Measurements from ENCODE around the gene CUL4B.
"Not testable (repeated sequence)": the region's sequence is repeated elsewhere in the genome, so short reads cannot be mapped to it uniquely, and the experiment has no call there.

Gene CUL4B

GRCh38 chrX:120522820-120523219, 37.9 kb downstream of the CUL4B start:
- DNase-seq (ENCODE audit: low spot score) = no peak

- no peak for DNase-seq (ENCODE audit: low spot score)
These were observed 42.8 kb downstream of the CUL4B start for GRCh38 chrX:120517936-120518335.

- no peak for DNase-seq (ENCODE audit: low spot score)
These were observed 46.5 kb downstream of the CUL4B start for GRCh38 chrX:120514236-120514635.

GRCh38 chrX:120512627-120513026, 48.1 kb downstream of the CUL4B start:
- DNase-seq (ENCODE audit: low spot score) = no peak

GRCh38 chrX:120512222-120512621, 48.5 kb downstream of the CUL4B start:
- no peak for DNase-seq (ENCODE audit: low spot score)

GRCh38 chrX:120504569-120504968, 56.2 kb downstream of the CUL4B start:
- no peak for DNase-seq (ENCODE audit: low spot score)

- DNase-seq (ENCODE audit: low spot score) = no peak
These were observed 61.3 kb downstream of the CUL4B start for GRCh38 chrX:120499301-120500072.

- not testable (repeated sequence) for DNase-seq (ENCODE audit: low spot score)
These were observed 70.6 kb downstream of the CUL4B start for GRCh38 chrX:120490119-120490518.

- no peak for DNase-seq (ENCODE audit: low spot score)
These were observed 74.0 kb downstream of the CUL4B start for GRCh38 chrX:120486786-120487185.

- DNase-seq (ENCODE audit: low spot score) = peak; percentile 90
These were observed 74.9 kb downstream of the CUL4B start for GRCh38 chrX:120485638-120486520.

- DNase-seq (ENCODE audit: low spot score) = peak; percentile 25
These were observed 75.5 kb downstream of the CUL4B start for GRCh38 chrX:120485315-120485637.

- DNase-seq (ENCODE audit: low spot score) = no peak
These were observed 83.3 kb downstream of the CUL4B start for GRCh38 chrX:120477453-120477852.

- DNase-seq (ENCODE audit: low spot score) = no peak
These were observed 84.0 kb downstream of the CUL4B start for GRCh38 chrX:120476714-120477113.

GRCh38 chrX:120475447-120475846, 85.3 kb downstream of the CUL4B start:
- not testable (repeated sequence) for DNase-seq (ENCODE audit: low spot score)

All from pons (tissue), 1 donor.